Subcutaneous adipose tissue (tissue), 4 donors: ENCODE results near the gene ASPSCR1. TPM values are rescaled to one million over a fixed set of nuclear protein-coding genes. Genes with fewer than 3 reads are reported as not detected.

Source experiments
- CTCF ChIP-seq: fragments of 450-650 bp; IDR thresholded peaks from one replicate; pipeline ENCODE4 v1.5.1; 2016; ENCODE audit warnings: low read depth, mild to moderate bottlenecking, control low read depth, antibody characterized with exemption, moderate library complexity
- total RNA-seq, 4 donors: library from RNA; depleted of rRNA; stranded (reverse); fragments of >200 nt; gene quantifications; one replicate each; pipeline ENCODE4 v1.1.0, GENCODE V29; 2016

The ASPSCR1 gene
- total RNA-seq, 4 donors from 2014 or later, result 8.2 to 30.1 (median 18.1) TPM

- no peak for TF ChIP-seq CTCF
These were observed 36.4 kb downstream of the ASPSCR1 start for GRCh38 chr17:82013772-82014321.

- TF ChIP-seq CTCF, result no peak
These were observed 37.0 kb downstream of the ASPSCR1 start for GRCh38 chr17:82014432-82014831.

GRCh38 chr17:82014971-82015310 lies 37.5 kb downstream of the ASPSCR1 start:
- TF ChIP-seq CTCF, result no peak

GRCh38 chr17:82015311-82015971 lies 38.0 kb downstream of the ASPSCR1 start:
- no peak for TF ChIP-seq CTCF

- no peak for TF ChIP-seq CTCF
These were observed 38.8 kb downstream of the ASPSCR1 start for GRCh38 chr17:82016061-82016874.

- TF ChIP-seq CTCF, result no peak
These were observed 39.5 kb downstream of the ASPSCR1 start for GRCh38 chr17:82016875-82017459.

GRCh38 chr17:82017612-82018151 lies 40.3 kb downstream of the ASPSCR1 start:
- TF ChIP-seq CTCF, result no peak
